CD8-positive, alpha-beta memory T cell (primary cell): ENCODE data around the gene TM9SF1. TPM values are rescaled to one million over a fixed set of nuclear protein-coding genes. Genes with fewer than 3 reads are reported as not detected.
"Not testable (repeated sequence)": the region's sequence is repeated elsewhere in the genome, so short reads cannot be mapped to it uniquely, and the experiment has no call there.

Experiments used
- CTCF ChIA-PET: fragments of 350-600 bp; sonication (Branson Sonifier 250); formaldehyde crosslinking; loops from one replicate; lab custom pipeline; 2021; ENCODE audit warnings: antibody characterized with exemption; lab: Charles Lee
- POLR2A ChIA-PET: fragments of 350-600 bp; sonication (Branson Sonifier 250); formaldehyde crosslinking; loops from one replicate; lab custom pipeline; 2021; ENCODE audit warnings: antibody characterized with exemption; lab: Charles Lee
- DNase-seq, 5 donors: peaks; one replicate each; pipeline versions ENCODE4 v3.0.0 to v3.0.0-alpha.2; 2020 to 2022; ENCODE audit warnings: mixed read lengths in 1 of 5
- H3K27ac ChIP-seq: one replicate; pipeline ENCODE4 v1.7.0; 2013; ENCODE audit warnings: low read depth, mild to moderate bottlenecking, low read length, moderate library complexity
- H3K27me3 ChIP-seq: 2 replicates; pipeline ENCODE4 v1.7.0; 2013; ENCODE audit warnings: low read length, mild to moderate bottlenecking; ENCODE audit not compliant: insufficient read depth, poor library complexity, severe bottlenecking
- H3K36me3 ChIP-seq: 2 replicates; pipeline ENCODE4 v1.7.0; 2013; ENCODE audit warnings: mild to moderate bottlenecking, low read length, moderate library complexity; ENCODE audit not compliant: insufficient read depth
- H3K4me1 ChIP-seq: 2 replicates; pipeline ENCODE4 v1.7.0; 2013; ENCODE audit warnings: mild to moderate bottlenecking, low read length, moderate library complexity; ENCODE audit not compliant: insufficient read depth
- H3K4me3 ChIP-seq: 2 replicates; pipeline ENCODE4 v1.7.0; 2013; ENCODE audit warnings: mild to moderate bottlenecking, low read length
- H3K9me3 ChIP-seq: 2 replicates; pipeline ENCODE4 v1.7.0; 2013; ENCODE audit warnings: mild to moderate bottlenecking, low read length
- H3K27ac Mint-ChIP-seq, 8 donors: one replicate each; pipeline ENCODE4 v1.8.0; 2020 to 2021; ENCODE audit warnings: mixed read lengths in 8 of 8, mild to moderate bottlenecking in 6 of 8, inconsistent platforms in 3 of 8, moderate library complexity in 3 of 8
- H3K27me3 Mint-ChIP-seq, 2 donors: one replicate each; pipeline ENCODE4 v1.8.0; 2020 to 2021; ENCODE audit warnings: mixed read lengths in 2 of 2, mild to moderate bottlenecking in 1 of 2, moderate library complexity in 1 of 2
- H3K36me3 Mint-ChIP-seq, 3 donors: one replicate each; pipeline ENCODE4 v1.8.0; 2020 to 2021; ENCODE audit warnings: mixed read lengths in 3 of 3, inconsistent platforms in 1 of 3, mild to moderate bottlenecking in 1 of 3
- H3K4me1 Mint-ChIP-seq, 3 donors: one replicate each; pipeline ENCODE4 v1.8.0; 2020 to 2021; ENCODE audit warnings: mixed read lengths in 3 of 3, inconsistent platforms in 1 of 3, mild to moderate bottlenecking in 1 of 3
- H3K4me3 Mint-ChIP-seq, 7 donors: one replicate each; pipeline ENCODE4 v1.8.0; 2020 to 2021; ENCODE audit warnings: mixed read lengths in 7 of 7, mild to moderate bottlenecking in 6 of 7, moderate library complexity in 4 of 7, inconsistent platforms in 2 of 7
- H3K9me3 Mint-ChIP-seq, 5 donors: one replicate each; pipeline ENCODE4 v1.8.0; 2020 to 2022; ENCODE audit warnings: mixed read lengths in 5 of 5, mild to moderate bottlenecking in 3 of 5, moderate library complexity in 2 of 5, inconsistent platforms in 1 of 5
- polyA plus RNA-seq: library from polyadenylated mRNA; unstranded; fragments of 300-500 nt; fragmentation: Illumina TruSeq; gene quantifications from one replicate; pipeline ENCODE4 v1.2.3, GENCODE V29; 2021
- total RNA-seq, 2 experiments: library from RNA; stranded (reverse); gene quantifications; one replicate each; pipeline ENCODE4 v1.2.3, GENCODE V29; 2021

The TM9SF1 gene
- total and polyA plus RNA-seq, 3 experiments from 2014 or later, result 30.0 to 34.0 (median 31.3) TPM

DNA sequence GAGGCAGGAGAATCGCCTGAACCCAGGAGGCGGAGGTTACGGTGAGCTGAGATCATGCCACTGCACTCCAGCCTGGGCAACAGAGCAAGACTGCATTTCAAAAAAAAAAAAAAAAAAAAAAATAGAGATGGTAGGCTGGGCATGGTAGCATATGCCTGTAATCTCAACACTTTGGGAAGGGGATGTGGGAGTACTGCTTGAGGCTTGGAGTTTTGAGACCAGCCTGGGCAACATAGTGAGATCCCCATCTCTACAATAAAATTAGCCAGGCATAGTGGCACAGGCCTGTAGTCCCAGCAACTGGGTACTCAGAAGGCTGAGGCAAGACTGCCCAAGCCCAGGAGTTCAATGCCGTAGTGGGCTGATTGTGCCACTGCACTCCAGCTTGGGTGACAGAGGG lies 27.7 kb upstream of the TM9SF1 start:
- POLR2A ChIA-PET, DNase-seq, H3K27me3 Mint-ChIP-seq, H3K27ac ChIP-seq, H3K9me3 Mint-ChIP-seq, H3K4me3 ChIP-seq, H3K27me3 ChIP-seq, H3K27ac Mint-ChIP-seq, H3K36me3 ChIP-seq, H3K4me1 ChIP-seq, H3K9me3 ChIP-seq, H3K4me3 Mint-ChIP-seq: not testable (repeated sequence)
- CTCF ChIA-PET, result interaction anchor here (0.9 to 3.9 kb wide), 2 partner anchors 20 to 77 kb away, joined by 3 to 22 read pairs; partner anchors contain the start of genes NOP9 and TINF2
- Mint-ChIP-seq H3K36me3 (peaks cover 0 to 29% (median 5%) of the 10 kb centered on the region in 3 donors), H3K4me1 (peaks cover 18 to 30% (median 22%) of the 10 kb centered on the region in 3 donors)

DNA sequence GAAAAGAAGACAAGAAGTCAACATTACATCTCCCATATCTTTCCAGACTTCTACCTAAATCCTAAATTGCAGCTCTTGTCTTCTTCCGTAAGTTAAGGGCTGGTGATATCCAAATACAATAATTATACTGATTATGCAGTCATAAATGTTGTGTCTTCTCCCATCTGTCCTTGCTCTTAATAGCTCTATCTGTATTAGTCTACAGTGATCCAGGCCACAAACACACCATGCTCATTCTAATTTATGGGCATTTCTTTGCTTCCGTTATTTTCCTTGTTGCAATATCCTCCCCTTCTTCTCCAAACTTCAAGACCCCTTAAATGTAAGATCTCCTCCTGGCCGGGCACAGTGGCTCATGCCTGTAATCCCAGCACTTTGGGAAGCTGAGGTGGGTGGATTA lies 24.3 kb upstream of the TM9SF1 start:
- Mint-ChIP-seq H3K4me1 (peaks cover 13 to 25% (median 22%) of the 10 kb centered on the region in 3 donors), H3K4me3 (no peak overlapping the region), H3K27me3 (no peaks in the 10 kb centered on the region), H3K36me3 (peaks cover 0 to 26% (median 9%) of the 10 kb centered on the region in 3 donors), H3K27ac (peak overlapping the region in 3 of 8 donors; percentile 24 to 79 (median 47)), H3K9me3 (no peaks in the 10 kb centered on the region)
- Histone ChIP-seq H3K4me3 (no peak overlapping the region), H3K36me3 (no peaks in the 10 kb centered on the region), H3K27me3 (no peaks in the 10 kb centered on the region), H3K4me1 (peaks cover 13% of the 10 kb centered on the region), H3K27ac (no peak overlapping the region), H3K9me3 (no peaks in the 10 kb centered on the region)
- no peak for DNase-seq
- ChIA-PET POLR2A (no interaction called here), CTCF (interaction anchor here (0.9 to 3.9 kb wide), 6 partner anchors 23 to 92 kb away, joined by 3 to 22 read pairs (median 4); partner anchors contain the start of genes IPO4, LTB4R and TINF2)

DNA sequence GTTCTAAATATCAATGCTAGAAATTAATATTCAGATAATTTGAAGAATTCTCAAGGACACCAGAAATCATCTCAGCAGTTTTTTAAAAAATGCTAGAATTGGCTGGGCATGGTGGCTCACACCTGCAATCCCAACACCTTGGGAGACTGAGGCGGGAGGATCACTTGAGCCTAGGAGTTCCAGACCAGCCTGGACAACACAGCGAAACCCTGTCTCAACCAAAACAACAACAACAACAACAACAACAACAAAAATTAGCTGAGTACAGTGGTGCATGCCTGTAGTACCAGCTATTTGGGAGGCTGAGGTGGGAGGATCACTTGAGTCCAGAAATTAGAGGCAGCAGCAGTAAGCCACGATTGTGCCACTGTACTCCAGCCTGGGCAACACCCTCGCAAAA lies 23.8 kb upstream of the TM9SF1 start:
- no peak overlapping the region for H3K4me3 Mint-ChIP-seq
- H3K36me3 ChIP-seq, result no peaks in the 10 kb centered on the region
- H3K4me1 ChIP-seq, result peaks cover 18% of the 10 kb centered on the region
- peaks cover 16 to 26% (median 24%) of the 10 kb centered on the region in 3 donors for H3K4me1 Mint-ChIP-seq
- no peaks in the 10 kb centered on the region for H3K27me3 Mint-ChIP-seq
- H3K4me3 ChIP-seq, result no peak overlapping the region
- ChIA-PET CTCF (interaction anchor here (1.5 to 3.9 kb wide), 2 partner anchors 24 to 89 kb away, joined by 4 to 22 read pairs; partner anchors contain the start of gene TINF2), POLR2A (no interaction called here)
- peaks cover 0 to 27% (median 9%) of the 10 kb centered on the region in 3 donors for H3K36me3 Mint-ChIP-seq
- no peaks in the 10 kb centered on the region for H3K9me3 ChIP-seq
- no peak for DNase-seq
- H3K9me3 Mint-ChIP-seq, result no peaks in the 10 kb centered on the region
- no peak overlapping the region for H3K27ac ChIP-seq
- no peaks in the 10 kb centered on the region for H3K27me3 ChIP-seq
- H3K27ac Mint-ChIP-seq, result peak overlapping the region in 3 of 8 donors; percentile 24 to 28 (median 24)

DNA sequence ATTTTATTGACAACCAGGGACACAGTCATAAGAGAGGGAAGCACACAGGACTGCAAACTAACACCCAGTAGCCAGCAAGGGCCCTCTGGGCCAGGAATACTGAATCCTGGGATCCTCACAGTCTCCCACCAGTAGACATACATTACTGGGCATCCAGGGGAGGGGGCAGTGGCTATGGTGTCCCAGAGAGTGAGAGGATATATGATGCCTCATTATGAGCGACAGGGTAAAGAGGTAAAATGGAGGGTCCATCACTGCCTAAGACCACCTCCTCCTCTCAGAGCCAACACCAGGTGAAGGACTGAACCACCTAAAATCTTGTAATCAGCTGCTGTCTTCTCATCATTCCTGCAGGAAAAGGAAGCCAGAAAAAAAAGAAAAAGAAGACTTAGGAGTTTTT lies 21.6 kb upstream of the TM9SF1 start:
- H3K27ac ChIP-seq, H3K36me3 ChIP-seq, H3K4me3 ChIP-seq, H3K27me3 ChIP-seq, H3K9me3 ChIP-seq, H3K9me3 Mint-ChIP-seq, DNase-seq, H3K4me3 Mint-ChIP-seq, H3K27me3 Mint-ChIP-seq: not testable (repeated sequence)
- H3K4me1 Mint-ChIP-seq, result peaks cover 32 to 45% (median 41%) of the 10 kb centered on the region in 3 donors
- peaks cover 0 to 34% (median 9%) of the 10 kb centered on the region in 3 donors for H3K36me3 Mint-ChIP-seq
- H3K27ac Mint-ChIP-seq, result peak overlapping the region in 7 of 8 donors; percentile 95 to 100 (median 98)
- H3K4me1 ChIP-seq, result peaks cover 31% of the 10 kb centered on the region
- POLR2A ChIA-PET, result interaction anchor here (0.6 to 1.8 kb wide), 3 partner anchors 21 to 54 kb away, joined by 6 to 25 read pairs (median 18); partner anchors contain the start of genes TINF2 and TM9SF1
- CTCF ChIA-PET, result interaction anchor here (1.1 to 4.2 kb wide), 6 partner anchors 10 to 214 kb away, joined by 3 to 54 read pairs (median 10); partner anchors contain the start of genes LTB4R, LTB4R2 and TINF2

DNA sequence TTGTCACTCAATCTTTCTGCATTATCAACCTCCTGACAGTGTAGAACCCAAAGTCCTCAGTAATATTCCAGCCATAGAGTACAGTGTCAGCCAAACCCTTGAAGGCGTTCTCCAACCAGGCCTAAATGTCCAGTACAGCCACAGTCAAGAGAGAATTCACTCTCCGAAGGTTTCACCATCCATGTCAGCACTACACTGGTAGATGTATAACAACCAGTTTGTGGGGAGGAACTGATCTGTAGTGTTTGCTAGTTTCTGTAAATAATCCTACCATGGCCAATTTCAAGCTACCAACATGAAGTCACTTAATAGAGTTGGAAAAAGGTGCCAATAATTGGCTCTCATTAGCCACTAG lies 21.1 kb upstream of the TM9SF1 start:
- peak overlapping the region; percentile 87 to 97 (median 95) for H3K4me3 Mint-ChIP-seq
- DNase-seq, result no peak
- Histone ChIP-seq H3K27me3 (no peaks in the 10 kb centered on the region), H3K36me3 (peaks cover 4% of the 10 kb centered on the region), H3K4me3 (peak overlapping the region; percentile 94), H3K9me3 (no peaks in the 10 kb centered on the region), H3K27ac (peak overlapping the region; percentile 97), H3K4me1 (peaks cover 37% of the 10 kb centered on the region)
- H3K27me3 Mint-ChIP-seq, result no peaks in the 10 kb centered on the region
- H3K36me3 Mint-ChIP-seq, result peaks cover 4 to 39% (median 12%) of the 10 kb centered on the region in 3 donors
- ChIA-PET POLR2A (interaction anchor here (0.6 to 1.8 kb wide), 14 partner anchors 17 to 216 kb away, joined by 3 to 25 read pairs (median 4); partner anchors contain the start of genes DCAF11, DHRS1, EMC9 and IPO4), CTCF (interaction anchor here (0.8 to 4.2 kb wide), 24 partner anchors 10 to 215 kb away, joined by 3 to 54 read pairs (median 5); partner anchors contain the start of genes CBLN3, DHRS1, GMPR2 and IPO4)
- H3K4me1 Mint-ChIP-seq, result peaks cover 37 to 51% (median 47%) of the 10 kb centered on the region in 3 donors
- H3K9me3 Mint-ChIP-seq, result no peaks in the 10 kb centered on the region
- peak overlapping the region; percentile 95 to 100 (median 98) for H3K27ac Mint-ChIP-seq

DNA sequence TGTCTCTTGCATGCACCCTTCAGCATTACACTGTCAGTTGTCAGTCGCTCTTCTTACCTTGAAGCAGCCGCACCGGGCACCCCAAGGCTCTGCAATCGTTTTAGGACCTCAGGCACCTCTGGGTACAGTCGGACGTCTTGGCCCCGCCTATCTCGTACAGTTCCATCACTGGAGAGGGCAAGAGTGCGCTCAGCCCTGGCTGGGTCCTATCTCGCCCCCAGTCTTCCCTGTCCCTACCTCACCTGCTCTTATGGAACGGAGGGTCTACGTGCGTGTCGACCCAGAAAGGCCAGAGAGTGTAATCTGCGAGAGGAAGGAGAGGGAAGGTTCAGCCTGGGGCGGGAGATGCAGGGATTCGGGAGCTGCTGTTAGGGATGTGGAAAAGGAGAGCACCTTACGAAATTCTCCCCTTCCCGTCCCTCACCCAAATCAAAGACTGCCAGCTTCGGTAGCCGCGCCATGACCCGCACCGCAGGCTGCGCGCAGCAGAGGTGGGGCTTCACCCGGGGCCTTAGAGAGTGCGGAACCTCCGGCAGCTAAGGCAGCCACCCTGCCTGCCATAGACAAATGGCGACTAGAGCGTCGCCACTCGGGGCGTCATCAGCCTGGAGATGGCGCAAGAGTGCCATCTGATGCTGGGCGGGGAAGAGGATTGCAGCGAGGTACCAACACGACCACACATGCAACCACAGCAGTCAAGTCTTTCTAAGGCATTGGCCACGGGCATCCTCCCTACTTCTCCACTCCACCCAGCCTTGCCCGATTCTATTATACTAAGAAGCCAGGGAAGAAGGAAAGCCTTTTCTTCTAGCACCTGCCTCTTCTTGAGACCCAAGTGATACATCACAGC lies 20.5 kb upstream of the TM9SF1 start, which contains the start of gene MDP1:
Gene MDP1, minus strand, starts transcription at position 572 of the 850 bp plus-strand sequence. Its CDS starts 111 bp downstream, at position 461.
- peak within 1 kb of the TSS; percentile 94 for H3K4me3 ChIP-seq
- no peaks in the 10 kb centered on the region for H3K9me3 ChIP-seq
- H3K4me1 ChIP-seq, result peaks cover 39% of the 10 kb centered on the region
- H3K27me3 Mint-ChIP-seq, result no peaks in the 10 kb centered on the region
- H3K36me3 Mint-ChIP-seq, result peaks cover 5 to 44% (median 12%) of the 10 kb centered on the region in 3 donors
- H3K27ac ChIP-seq, result peak within 1 kb of the TSS; percentile 97
- H3K36me3 ChIP-seq, result peaks cover 10% of the 10 kb centered on the region
- peak within 1 kb of the TSS; percentile 87 to 97 (median 95) for H3K4me3 Mint-ChIP-seq
- POLR2A ChIA-PET, result interaction anchor here (0.6 to 1.8 kb wide), 14 partner anchors 17 to 216 kb away, joined by 3 to 25 read pairs (median 4); partner anchors contain the start of genes DCAF11, DHRS1, EMC9 and IPO4
- H3K4me1 Mint-ChIP-seq, result peaks cover 38 to 54% (median 50%) of the 10 kb centered on the region in 3 donors
- H3K27me3 ChIP-seq, result no peaks in the 10 kb centered on the region
- H3K9me3 Mint-ChIP-seq, result no peaks in the 10 kb centered on the region
- CTCF ChIA-PET, result interaction anchor here (0.6 to 4.2 kb wide), 28 partner anchors 9 to 215 kb away, joined by 3 to 54 read pairs (median 5); partner anchors contain the start of genes CBLN3, DHRS1, GMPR2 and IPO4
- DNase-seq, result peak; percentile 76 to 92 (median 85)
- peak within 1 kb of the TSS; percentile 95 to 100 (median 98) for H3K27ac Mint-ChIP-seq

DNA sequence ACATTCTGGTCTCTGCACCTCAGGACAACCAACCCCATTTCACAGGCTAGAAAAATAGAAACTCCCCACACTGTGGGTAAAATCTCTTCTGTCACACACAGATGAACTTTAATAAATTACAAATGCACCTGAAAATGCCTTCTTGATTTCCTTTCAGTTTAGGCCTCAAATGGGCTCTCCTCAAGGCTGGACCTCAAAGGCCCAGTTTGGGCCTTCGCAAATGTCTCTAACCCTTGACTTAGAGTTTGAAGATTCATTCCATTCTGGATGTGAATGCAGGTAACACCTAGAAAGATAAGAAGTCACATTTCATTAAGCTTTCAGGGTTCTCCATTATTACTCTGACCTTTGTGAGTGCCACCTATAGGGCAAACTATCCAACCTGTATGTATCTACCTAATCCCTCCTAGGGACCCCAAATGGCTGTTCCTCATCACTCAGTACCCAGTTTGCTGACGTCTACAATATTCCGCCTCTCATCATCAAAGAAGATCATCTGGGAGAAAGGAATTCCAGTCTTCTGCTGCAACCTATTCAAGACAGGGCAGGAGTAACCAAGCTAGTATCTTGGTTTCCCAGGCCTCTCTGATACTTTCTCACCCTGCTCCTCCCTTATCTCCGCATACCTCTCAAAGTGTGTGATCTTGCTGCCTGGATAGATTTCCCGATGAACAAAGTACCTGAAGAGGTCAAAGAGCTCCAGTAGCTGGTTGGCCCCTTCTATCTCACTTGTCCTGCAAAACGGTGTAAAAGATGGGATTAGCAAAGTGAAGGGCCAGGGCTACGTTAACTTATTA lies 18.8 kb upstream of the TM9SF1 start:
- Histone ChIP-seq H3K36me3 (peaks cover 26% of the 10 kb centered on the region), H3K27ac (peak overlapping the region; percentile 100), H3K4me1 (peaks cover 39% of the 10 kb centered on the region), H3K9me3 (no peaks in the 10 kb centered on the region), H3K27me3 (no peaks in the 10 kb centered on the region), H3K4me3 (peak overlapping the region; percentile 87)
- Mint-ChIP-seq H3K36me3 (peaks cover 10 to 57% (median 17%) of the 10 kb centered on the region in 3 donors), H3K9me3 (no peaks in the 10 kb centered on the region), H3K4me1 (peaks cover 48 to 66% (median 56%) of the 10 kb centered on the region in 3 donors), H3K27me3 (no peaks in the 10 kb centered on the region), H3K4me3 (peak overlapping the region; percentile 87 to 97 (median 93)), H3K27ac (peak overlapping the region; percentile 95 to 100 (median 99))
- ChIA-PET POLR2A (interaction anchor here (0.7 to 3.9 kb wide), 16 partner anchors 15 to 217 kb away, joined by 3 to 43 read pairs (median 5); partner anchors contain the start of genes CBLN3, DCAF11, EMC9 and IPO4), CTCF (interaction anchor here (0.9 to 4.2 kb wide), 14 partner anchors 19 to 228 kb away, joined by 3 to 54 read pairs (median 6); partner anchors contain the start of genes CIDEB, IPO4, IRF9 and RABGGTA)
- DNase-seq, result no peak
